GM18520 (cell line): ENCODE measurements around the gene SESN2.

Experiments used
- ATAC-seq: cut with Tn5 transposase; IDR thresholded peaks from one replicate; pipeline ENCODE4 v1.9.1; 2021; ENCODE audit not compliant: unreplicated experiment

The SESN2 gene

GRCh38 chr1:28259252-28259933 is at the start of gene SESN2:
Gene SESN2 (plus strand): TSS chr1:28259518. CDS start chr1:28259848, 330 bp downstream.
- ATAC-seq, result peak; percentile 91

- ATAC-seq, result no peak
Observed at GRCh38 chr1:28209700-28210099, 49.6 kb upstream of the SESN2 start.

GRCh38 chr1:28213315-28213714 is 46.0 kb upstream of the SESN2 start:
- ATAC-seq, result no peak

DNA sequence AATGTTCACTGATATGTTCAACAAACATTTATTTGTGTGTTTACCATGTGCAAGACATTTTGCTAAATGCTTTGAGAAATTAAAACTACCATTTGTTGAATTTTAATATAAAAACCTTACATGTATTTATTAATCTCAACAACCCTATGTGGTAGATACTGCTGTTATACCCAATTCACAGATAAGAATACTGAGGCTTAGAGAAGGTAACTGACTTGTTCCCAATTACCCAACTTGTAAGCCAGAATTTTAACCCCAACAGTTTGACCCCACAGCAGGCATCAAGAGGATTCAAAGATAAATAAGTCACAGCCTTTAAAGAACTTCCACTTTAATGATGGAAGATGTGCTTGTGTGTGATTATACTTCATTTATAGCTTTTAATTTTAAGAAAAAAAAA is 30.2 kb upstream of the SESN2 start:
- ATAC-seq, result no peak

- ATAC-seq, result no peak
Observed at GRCh38 chr1:28229996-28230395, 29.3 kb upstream of the SESN2 start.

GRCh38 chr1:28232558-28233263 is 26.6 kb upstream of the SESN2 start, which contains the start of gene DNAJC8:
Gene DNAJC8 (minus strand): TSS chr1:28233029. CDS start chr1:28232998, 31 bp downstream.
- ATAC-seq, result peak; percentile 42

GRCh38 chr1:28233264-28233606 is 26.1 kb upstream of the SESN2 start:
- no peak for ATAC-seq

GRCh38 chr1:28235755-28236655 is 23.3 kb upstream of the SESN2 start, which contains the start of gene ATP5IF1:
Gene ATP5IF1 (plus strand): TSS chr1:28236124. CDS start chr1:28236184, 60 bp downstream.
- ATAC-seq, result peak; percentile 79

GRCh38 chr1:28236656-28237322 is 22.5 kb upstream of the SESN2 start:
- no peak for ATAC-seq

GRCh38 chr1:28239004-28239403 is 20.3 kb upstream of the SESN2 start:
- ATAC-seq, result no peak

DNA sequence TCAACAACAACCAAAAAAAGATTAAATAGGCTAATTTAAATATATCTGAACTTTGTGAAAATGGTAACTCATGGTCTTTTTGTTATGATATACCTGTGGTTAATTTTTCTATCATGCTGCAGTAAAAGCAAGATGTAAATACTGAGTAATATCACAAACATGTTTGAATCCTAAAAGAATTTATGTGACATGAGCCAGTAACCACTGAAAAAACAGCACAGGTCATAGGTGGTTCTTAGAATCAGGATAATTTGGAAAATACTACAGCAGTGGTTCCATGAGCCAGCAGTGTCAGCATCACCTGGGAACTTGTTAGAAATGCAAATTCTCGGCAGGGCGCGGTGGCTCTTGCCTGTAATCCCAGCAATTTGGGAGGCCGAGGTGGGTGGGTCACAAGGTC is 19.3 kb upstream of the SESN2 start:
- ATAC-seq, result no peak

GRCh38 chr1:28241638-28242241 is 17.6 kb upstream of the SESN2 start:
- no peak for ATAC-seq

DNA sequence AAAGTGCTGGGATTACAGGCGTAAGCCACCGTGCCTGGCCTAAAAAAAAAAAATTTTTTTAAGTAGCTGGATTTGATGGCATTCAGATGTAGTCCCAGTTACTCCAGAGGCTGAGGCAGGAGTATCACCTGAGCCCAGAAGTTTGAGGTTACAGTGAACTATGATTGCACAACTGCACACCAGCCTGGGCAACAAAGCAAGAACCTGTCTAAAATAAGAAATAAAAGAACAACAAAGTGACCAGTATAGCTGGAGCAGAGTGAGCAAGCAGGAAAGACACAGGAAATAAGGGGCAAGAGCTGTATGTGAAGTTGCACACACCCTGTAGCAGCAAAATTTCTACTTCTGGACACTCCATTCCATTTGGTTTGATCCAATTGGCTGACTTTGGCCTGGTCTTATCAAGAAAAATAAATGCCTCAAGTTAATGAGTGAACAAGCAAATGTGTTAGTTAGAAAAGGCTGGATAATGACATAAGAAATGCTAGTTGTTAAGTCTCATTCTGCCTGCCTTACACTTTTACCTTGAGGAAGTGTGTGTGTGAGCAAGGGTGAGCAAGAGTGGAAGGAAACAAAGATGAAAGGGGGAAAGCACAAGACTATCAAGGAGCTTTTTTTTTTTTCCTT is 15.5 kb upstream of the SESN2 start:
- ATAC-seq, result no peak

GRCh38 chr1:28244549-28245251 is 14.6 kb upstream of the SESN2 start:
- ATAC-seq, result no peak

DNA sequence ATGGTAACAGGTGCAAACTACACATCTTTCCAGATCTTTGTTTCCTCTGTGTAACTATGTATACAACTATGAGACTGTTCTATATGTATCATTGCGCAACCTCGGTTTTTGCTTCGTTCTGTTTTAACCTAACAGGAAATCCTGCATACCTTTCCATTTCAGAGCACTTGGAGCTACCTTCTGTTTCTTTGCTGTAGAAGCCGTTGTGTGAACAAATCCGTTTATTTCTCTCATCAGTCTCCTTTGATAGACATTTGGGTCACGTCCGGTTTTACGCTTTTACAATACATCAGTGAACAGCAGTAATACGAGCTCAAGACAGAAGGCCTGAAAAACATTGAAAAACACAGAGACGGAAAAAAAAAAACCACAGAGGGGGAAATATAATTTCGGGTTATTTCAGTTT is 12.9 kb upstream of the SESN2 start:
- ATAC-seq, result no peak

GRCh38 chr1:28247612-28248272 is 11.6 kb upstream of the SESN2 start:
- ATAC-seq, result no peak

DNA sequence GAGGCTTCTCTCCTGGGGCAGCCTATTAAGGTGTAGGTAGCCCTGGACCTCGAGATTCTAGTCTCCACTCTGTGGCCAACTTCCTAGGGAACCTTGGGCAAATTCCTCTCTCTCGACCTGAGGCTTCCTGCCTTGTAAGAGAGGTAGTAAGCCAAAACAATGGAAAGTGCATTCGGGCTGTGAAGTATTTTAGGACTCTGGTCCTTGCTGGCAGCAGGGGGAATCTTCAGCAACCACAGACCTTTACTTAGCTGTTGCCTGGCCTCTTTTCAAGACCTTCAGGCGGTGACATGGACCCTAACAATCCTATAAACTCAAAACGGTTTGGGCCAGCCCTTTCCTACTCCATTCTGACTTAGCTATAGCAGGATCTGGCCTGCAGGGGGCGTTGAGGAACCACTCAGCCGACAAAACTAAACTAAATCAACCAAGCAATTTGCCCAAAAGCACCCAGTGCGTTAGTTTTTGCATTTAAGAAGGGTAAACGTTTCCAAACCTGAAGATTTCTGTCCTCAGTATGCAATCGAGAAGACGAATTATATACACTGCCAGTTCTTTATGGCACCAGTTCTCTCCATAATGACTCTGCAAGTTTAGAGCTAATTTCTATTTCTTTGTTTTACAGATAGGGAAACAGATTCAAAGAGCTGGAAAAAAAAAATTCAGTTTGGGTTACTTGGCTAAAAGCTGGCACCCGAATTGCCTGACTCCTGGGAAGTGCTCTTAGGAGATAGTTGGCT is 10.9 kb upstream of the SESN2 start:
- no peak for ATAC-seq
